ENCODE measurements around the gene CCL7.
A peak's percentile ranks its signal among the peaks of the same experiment; 100 is the strongest.

CCL7 gene

DNA sequence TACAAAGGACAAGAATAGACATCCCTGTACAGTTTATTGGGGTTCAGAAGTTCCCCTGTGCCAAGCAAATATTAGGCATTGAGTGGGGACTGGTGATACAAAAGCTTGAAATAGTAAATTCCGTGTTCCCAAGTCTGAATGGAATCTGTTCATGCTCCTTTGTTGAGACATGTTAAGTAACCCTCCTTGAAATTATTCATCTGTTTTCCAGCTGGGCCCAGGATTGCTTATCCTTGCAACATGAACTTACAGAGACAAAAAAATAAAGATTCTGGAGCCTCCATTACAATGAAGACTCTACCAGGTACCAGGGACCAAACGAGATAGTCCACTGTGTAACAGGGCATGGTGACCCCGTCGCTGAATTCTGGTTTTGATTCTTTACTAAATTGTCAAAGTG is 43.1 kb downstream of the CCL7 start:
- peak overlapping the region in 2 of 11 experiments; percentile 55 to 68; a peak in 2 of 22 replicates for H3K27ac ChIP-seq
- no peaks in the 10 kb centered on the region for H3K9me3 ChIP-seq (replicated peaks in 1 of 11)
- TF ChIP-seq Cebpa-rat (IDR thresholded peaks at IDR 0.05) = no peak
- no peaks in the 10 kb centered on the region for H3K36me3 ChIP-seq
- peaks cover 0 to 93% (median 27%) of the 10 kb centered on the region in 10 experiments; a peak in 16 of 20 replicates for H3K4me1 ChIP-seq
- H3K4me3 ChIP-seq = no peak overlapping the region
- H3K4me2 ChIP-seq = peak overlapping the region in 3 of 11 experiments; percentile 69 to 89 (median 81); a peak in 5 of 22 replicates
- H4K20me1 ChIP-seq = no peaks in the 10 kb centered on the region
- H3K27me3 ChIP-seq = no peaks in the 10 kb centered on the region
- H3K9ac ChIP-seq = no peak overlapping the region

DNA sequence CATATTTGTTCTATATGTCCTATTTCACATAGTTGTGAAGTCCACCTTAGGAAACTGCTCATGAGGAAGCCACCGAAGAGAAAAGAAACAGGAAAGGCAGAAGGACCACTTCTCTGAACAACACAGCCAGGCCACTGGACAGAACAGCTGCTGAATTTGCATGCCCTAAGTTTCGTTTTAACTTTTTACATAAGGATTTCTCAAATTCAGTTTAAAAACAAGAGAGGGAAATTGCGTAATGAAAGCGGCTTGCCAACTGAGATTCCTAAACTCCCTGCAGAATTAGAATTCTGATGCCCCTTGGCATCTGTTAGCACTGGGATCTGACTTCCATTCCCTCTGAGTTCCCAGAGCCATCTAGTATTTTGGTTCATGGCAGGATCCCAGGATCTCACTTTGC is 44.3 kb downstream of the CCL7 start:
- H3K27me3 ChIP-seq = no peaks in the 10 kb centered on the region
- peaks cover 0 to 93% (median 23%) of the 10 kb centered on the region in 10 experiments; a peak in 16 of 20 replicates for H3K4me1 ChIP-seq
- H3K4me2 ChIP-seq = peak overlapping the region in 8 of 11 experiments; percentile 28 to 89 (median 64); a peak in 14 of 22 replicates
- peak overlapping the region in 2 of 11 experiments; percentile 6 to 53; a peak in 3 of 22 replicates for H3K9ac ChIP-seq
- H3K36me3 ChIP-seq = no peaks in the 10 kb centered on the region
- TF ChIP-seq Cebpa-rat (IDR thresholded peaks at IDR 0.05) = peak; percentile 26 to 71 (median 66); a peak in 14 of 22 replicates
- H3K4me3 ChIP-seq = no peak overlapping the region
- no peaks in the 10 kb centered on the region for H4K20me1 ChIP-seq
- peak overlapping the region in 4 of 11 experiments; percentile 19 to 68 (median 44); a peak in 4 of 22 replicates for H3K27ac ChIP-seq
- no peaks in the 10 kb centered on the region for H3K9me3 ChIP-seq (replicated peaks in 1 of 11)

DNA sequence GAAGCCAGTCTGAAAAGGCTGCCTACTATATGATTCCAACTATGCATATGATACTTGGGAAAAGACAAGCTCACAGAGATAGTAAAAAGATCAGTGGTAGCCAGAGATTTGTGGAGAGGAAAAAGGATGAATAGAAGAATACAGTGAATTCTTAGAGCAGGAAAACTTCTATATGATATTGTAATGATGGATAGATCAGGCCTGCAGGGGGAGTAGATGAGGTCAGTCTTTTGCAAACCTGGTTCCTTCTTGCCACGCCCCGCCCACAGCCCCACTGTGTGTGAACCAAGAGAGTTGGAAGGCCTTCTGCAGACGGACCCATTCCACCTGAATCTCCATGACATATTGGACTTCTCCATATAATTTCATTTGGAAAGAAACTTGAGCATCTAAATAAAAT is 48.5 kb downstream of the CCL7 start:
- Histone ChIP-seq H3K4me1 (peaks cover 0 to 94% (median 21%) of the 10 kb centered on the region in 10 experiments; a peak in 16 of 20 replicates), H3K9ac (no peak overlapping the region), H3K4me2 (peak overlapping the region in 4 of 11 experiments; percentile 18 to 92 (median 82); a peak in 8 of 22 replicates), H3K27me3 (no peaks in the 10 kb centered on the region), H3K27ac (peak overlapping the region in 3 of 11 experiments; percentile 50 to 74 (median 68); a peak in 5 of 22 replicates), H3K4me3 (no peak overlapping the region), H4K20me1 (no peaks in the 10 kb centered on the region), H3K36me3 (no peaks in the 10 kb centered on the region), H3K9me3 (replicated peaks in 1 of 11) (peaks cover 0 to under 1% (median 0%) of the 10 kb centered on the region in 11 experiments; a peak in 2 of 22 replicates)
- no peak for TF ChIP-seq Cebpa-rat (IDR thresholded peaks at IDR 0.05)

DNA sequence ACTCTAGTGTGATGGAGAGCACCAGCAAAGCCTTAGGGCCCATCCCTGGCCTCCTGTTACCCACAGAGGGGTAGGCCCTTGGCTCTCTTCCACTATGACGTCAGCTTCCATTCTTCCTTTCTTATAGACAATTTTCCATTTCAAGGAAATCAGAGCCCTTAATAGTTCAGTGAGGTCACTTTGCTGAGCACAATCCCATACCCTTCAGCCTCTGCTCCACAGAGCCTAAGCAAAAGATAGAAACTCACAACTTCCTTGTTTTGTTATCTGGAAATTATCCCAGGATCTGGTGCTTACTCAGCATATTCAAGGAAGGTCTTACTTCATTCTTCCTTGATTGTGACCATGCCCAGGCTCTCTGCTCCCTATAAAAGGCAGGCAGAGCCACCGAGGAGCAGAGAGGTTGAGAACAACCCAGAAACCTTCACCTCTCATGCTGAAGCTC is 49.0 kb downstream of the CCL7 start, which contains the start of gene CCL8:
CCL8 (plus strand) TSS at position 397 of the 445 bp plus-strand sequence. CDS start 67 bp downstream, outside the sequence.
- Histone ChIP-seq H3K4me3 (peak within 1 kb of the TSS in 3 of 10 experiments; percentile 27 to 48 (median 44); a peak in 6 of 20 replicates), H3K9me3 (replicated peaks in 1 of 11) (peaks cover 0 to 7% (median 0%) of the 10 kb centered on the region in 11 experiments; a peak in 7 of 22 replicates), H3K36me3 (peaks cover 0 to under 1% (median 0%) of the 10 kb centered on the region in 11 experiments; a peak in 1 of 22 replicates), H3K27ac (peak within 1 kb of the TSS in 3 of 11 experiments; percentile 50 to 74 (median 68); a peak in 6 of 22 replicates), H3K27me3 (no peaks in the 10 kb centered on the region), H3K9ac (peak within 1 kb of the TSS in 3 of 11 experiments; percentile 29 to 72 (median 62); a peak in 4 of 22 replicates), H4K20me1 (no peaks in the 10 kb centered on the region), H3K4me1 (peaks cover 0 to 88% (median 17%) of the 10 kb centered on the region in 10 experiments; a peak in 16 of 20 replicates), H3K4me2 (peak within 1 kb of the TSS in 5 of 11 experiments; percentile 18 to 92 (median 75); a peak in 9 of 22 replicates)
- TF ChIP-seq Cebpa-rat (IDR thresholded peaks at IDR 0.05) = no peak

Data from BLaER1 treated with 17β-estradiol and CSF1 and Interleukin-3, amounts not matched to agents 10 nM and 100 nM (cell line).